ENCODE results near the gene BMPER.
A peak's percentile ranks its signal among the peaks of the same experiment; 100 is the strongest.

Gene BMPER

DNA sequence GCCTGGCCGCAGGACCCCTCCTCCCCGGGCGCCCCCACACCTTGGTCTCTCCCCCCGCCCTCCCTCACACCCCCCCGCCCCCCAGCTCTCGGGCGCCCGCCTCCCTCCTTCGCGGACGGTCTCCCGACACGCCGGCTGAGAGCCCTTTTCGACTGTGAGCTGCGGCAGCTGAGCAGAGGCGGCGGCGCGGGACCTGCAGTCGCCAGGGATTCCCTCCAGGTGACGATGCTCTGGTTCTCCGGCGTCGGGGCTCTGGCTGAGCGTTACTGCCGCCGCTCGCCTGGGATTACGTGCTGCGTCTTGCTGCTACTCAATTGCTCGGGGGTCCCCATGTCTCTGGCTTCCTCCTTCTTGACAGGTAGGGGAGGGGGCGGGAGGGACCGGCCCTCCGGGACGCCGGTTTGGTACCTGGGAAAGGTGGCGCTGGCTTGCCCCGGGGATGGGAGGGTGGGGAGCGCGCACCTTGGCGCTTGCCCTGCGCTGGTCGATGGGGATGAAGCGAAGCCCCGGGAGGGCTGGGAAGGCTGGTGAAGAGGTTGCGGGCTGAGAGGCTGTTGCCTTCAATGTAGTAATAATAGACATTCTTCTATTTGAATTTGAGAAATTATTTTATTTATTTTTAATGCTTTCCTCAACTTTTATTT, at the start of gene BMPER:
Gene BMPER (plus strand): TSS at position 151 of the 644 bp plus-strand sequence. CDS start 75 bp downstream, at position 226.
- peak; percentile 45 for DNase-seq (ENCODE audit: low spot score)
- no peak for TF ChIP-seq CTCF (IDR thresholded peaks at IDR 0.05; ENCODE audit: borderline replicate concordance, control extremely low read depth, extremely low read depth, insufficient read depth, missing control alignments)
- in situ Hi-C loops (cut with MboI; ENCODE audit: low sequenced_read_pairs, unreplicated experiment), result no loop called here

DNA sequence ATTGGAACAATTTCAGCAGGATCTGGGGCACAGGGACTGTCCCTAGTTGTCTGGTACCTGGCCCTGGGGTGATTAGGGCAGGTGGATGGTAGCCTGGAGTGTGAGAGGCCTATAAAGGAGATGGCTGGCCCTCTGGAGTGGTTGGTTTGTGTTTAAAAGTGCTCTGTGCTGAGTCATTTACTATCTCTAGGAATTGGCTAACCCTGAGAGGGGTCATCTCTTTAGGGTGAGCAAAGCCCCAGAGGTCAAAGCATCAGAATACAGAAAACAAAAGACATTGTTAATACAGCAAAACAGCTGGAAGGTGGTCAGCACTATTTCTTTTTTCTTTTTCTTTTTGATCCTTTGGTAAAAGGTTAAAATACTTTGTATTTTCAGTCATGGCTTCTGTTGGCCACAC, 43.4 kb upstream of the BMPER start:
- no peak for DNase-seq (ENCODE audit: low spot score)
- in situ Hi-C loops (cut with MboI; ENCODE audit: low sequenced_read_pairs, unreplicated experiment), result no loop called here
- no peak for TF ChIP-seq CTCF (IDR thresholded peaks at IDR 0.05; ENCODE audit: borderline replicate concordance, control extremely low read depth, extremely low read depth, insufficient read depth, missing control alignments)

DNA sequence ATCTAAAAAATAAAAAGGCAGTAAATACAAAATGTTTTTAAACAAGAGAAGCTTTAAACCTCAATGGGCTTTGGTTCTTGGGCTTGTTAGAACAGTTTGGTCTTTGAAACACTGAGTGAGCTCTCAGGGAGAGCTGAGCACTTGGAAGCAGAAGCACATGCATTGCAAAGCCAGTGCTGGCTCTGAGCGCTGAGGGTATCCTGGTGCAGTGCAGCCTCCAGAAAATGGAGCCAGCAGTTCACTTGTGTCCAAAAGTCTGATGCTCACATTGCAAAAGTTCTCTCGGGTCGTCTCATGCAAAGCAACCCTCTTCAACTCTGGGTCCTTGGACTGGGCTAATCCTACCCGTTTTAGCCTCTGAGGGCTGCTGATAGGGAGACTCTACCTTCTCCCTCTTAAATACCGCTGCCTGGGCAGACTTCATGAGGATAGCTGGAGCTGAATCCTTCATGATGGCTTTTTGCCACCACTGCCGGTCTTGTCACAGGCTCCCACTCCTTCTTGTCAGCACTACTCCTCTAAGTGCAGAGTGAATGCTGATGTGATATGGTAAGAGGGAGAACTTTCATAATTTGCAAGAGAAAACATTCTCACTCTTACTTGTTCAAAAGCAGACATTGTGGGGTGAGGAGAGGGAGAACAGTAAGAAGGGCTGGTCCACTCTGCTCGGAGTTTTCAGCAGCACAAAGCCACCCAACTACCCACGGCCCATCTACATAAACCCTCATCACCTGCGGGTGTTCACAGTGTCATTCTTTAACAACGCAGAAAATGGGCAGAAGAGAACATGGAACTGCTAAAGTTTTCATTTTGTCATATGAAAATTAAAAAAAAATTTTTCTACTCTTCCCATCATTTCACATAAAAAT, 42.2 kb upstream of the BMPER start:
- no peak for DNase-seq (ENCODE audit: low spot score)
- in situ Hi-C loops (cut with MboI; ENCODE audit: low sequenced_read_pairs, unreplicated experiment), result no loop called here
- no peak for TF ChIP-seq CTCF (IDR thresholded peaks at IDR 0.05; ENCODE audit: borderline replicate concordance, control extremely low read depth, extremely low read depth, insufficient read depth, missing control alignments)

- no peak for DNase-seq (ENCODE audit: low spot score)
- in situ Hi-C loops (cut with MboI; ENCODE audit: low sequenced_read_pairs, unreplicated experiment), result no loop called here
- TF ChIP-seq CTCF (IDR thresholded peaks at IDR 0.05; ENCODE audit: borderline replicate concordance, control extremely low read depth, extremely low read depth, insufficient read depth, missing control alignments), result no peak
Measured at GRCh38 chr7:33868166-33868565, 37.2 kb upstream of the BMPER start.

DNA sequence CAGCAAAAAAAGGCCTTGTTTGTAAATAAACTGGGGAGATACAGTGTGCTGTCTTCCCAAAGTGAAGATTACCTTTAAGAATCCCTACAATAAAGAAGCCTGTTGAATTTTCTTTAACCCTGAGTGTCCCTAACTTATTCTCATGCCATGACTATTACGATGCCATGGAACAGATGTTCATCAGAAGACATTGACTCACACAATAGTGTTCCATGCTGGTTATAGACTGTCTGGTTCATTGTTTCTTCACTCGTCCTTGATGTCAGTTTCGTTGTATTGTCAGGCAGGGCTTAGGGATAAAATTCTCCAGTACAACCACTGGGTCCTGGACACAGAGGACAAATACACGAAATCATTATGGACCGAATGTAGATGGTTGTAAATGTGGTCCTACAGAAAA, 36.2 kb upstream of the BMPER start:
- in situ Hi-C loops (cut with MboI; ENCODE audit: low sequenced_read_pairs, unreplicated experiment), result no loop called here
- DNase-seq (ENCODE audit: low spot score), result no peak
- TF ChIP-seq CTCF (IDR thresholded peaks at IDR 0.05; ENCODE audit: borderline replicate concordance, control extremely low read depth, extremely low read depth, insufficient read depth, missing control alignments), result no peak

DNA sequence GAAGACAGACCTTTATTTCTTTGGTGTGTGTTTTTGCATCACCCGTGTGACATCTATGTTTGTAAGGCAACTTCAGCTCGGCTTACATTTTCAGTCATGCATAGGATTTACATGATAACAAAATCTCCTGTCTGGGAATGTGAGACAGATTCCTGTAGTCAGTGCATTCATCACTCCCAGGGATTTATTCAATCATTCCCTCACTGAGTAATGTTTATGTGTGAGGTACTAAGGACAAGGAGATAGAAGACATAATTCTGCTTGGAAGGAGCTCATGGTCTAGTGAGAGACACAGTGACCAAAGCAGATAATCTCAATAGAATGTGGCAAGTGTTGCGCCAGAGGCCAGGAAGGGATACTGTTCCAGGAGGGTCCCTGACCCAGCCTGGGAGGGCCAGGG, 35.2 kb upstream of the BMPER start:
- no peak for TF ChIP-seq CTCF (IDR thresholded peaks at IDR 0.05; ENCODE audit: borderline replicate concordance, control extremely low read depth, extremely low read depth, insufficient read depth, missing control alignments)
- no peak for DNase-seq (ENCODE audit: low spot score)
- in situ Hi-C loops (cut with MboI; ENCODE audit: low sequenced_read_pairs, unreplicated experiment), result no loop called here

Data from GM13976 (cell line).